ENCODE results near the gene CCDC91.
"Not testable (repeated sequence)": the region's sequence is repeated elsewhere in the genome, so short reads cannot be mapped to it uniquely, and the experiment has no call there.

CCDC91 gene

DNA sequence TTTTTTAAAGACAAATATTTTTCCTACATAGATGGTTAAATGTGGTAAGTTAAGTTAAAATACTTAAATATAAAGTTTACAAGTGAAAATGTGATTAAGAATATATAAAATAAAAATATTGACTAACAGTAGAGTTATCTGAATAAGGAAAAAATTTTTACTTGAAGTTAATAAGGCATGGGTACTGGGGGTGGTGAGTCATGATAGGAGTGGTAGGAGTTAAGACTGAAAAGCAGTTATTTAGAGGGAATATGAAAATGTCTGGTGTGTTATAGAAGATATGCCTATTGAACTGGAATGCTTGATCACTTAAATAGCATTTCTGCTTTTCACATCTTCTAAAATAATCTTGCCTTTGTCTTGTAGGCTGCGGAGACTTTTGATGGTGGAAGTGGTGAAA, 68.7 kb downstream of the CCDC91 start:
- no peaks in the 10 kb centered on the region for H3K9me3 ChIP-seq (ENCODE audit: low read length)
- H3K9ac ChIP-seq (ENCODE audit: low read length): no peak overlapping the region
- no peak overlapping the region for H3K27ac ChIP-seq (ENCODE audit: low read depth, low read length)
- no peaks in the 10 kb centered on the region for H3K4me1 ChIP-seq (ENCODE audit: insufficient read depth, low read length)
- H3K4me3 ChIP-seq (ENCODE audit: low read depth in 1 of 2, low read length in 2 of 2): no peak overlapping the region
- H3K36me3 ChIP-seq (ENCODE audit: insufficient read depth, low read length): no peaks in the 10 kb centered on the region
- H3K27me3 ChIP-seq (ENCODE audit: control insufficient read depth in 1 of 2, insufficient read depth in 2 of 2, low read length in 2 of 2): no peaks in the 10 kb centered on the region

DNA sequence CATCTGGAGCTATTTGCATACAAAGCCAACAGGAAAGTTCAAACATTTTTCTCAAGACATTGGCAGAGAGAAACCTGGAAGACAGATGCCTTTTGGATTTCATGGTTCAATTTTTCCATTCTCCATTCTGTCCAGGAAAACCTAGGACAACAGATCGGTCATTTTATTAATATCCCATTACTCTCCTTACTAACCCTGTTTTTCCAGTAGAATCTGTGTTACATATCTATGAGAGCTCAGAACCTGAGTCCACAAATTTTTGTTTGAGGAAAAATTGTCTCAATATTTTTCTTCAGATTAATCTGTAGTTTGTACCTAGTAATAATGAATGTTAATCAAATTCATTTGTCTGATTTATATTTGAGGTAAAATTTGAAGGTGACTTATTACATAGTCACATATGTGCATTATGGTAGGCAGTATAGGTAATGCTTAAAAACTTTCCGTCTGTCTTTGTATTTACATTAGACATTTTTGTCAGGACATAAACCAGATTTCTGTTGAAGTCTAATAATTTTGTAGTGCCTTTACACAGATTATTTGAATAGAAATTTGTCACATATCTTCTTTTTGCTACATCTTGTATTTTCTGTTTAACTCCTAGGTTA, 75.3 kb downstream of the CCDC91 start:
- Histone ChIP-seq H3K36me3 (ENCODE audit: insufficient read depth, low read length) (no peaks in the 10 kb centered on the region), H3K9me3 (ENCODE audit: low read length) (no peaks in the 10 kb centered on the region), H3K4me3 (ENCODE audit: low read depth in 1 of 2, low read length in 2 of 2) (no peak overlapping the region), H3K4me1 (ENCODE audit: insufficient read depth, low read length) (peaks cover 9% of the 10 kb centered on the region), H3K9ac (ENCODE audit: low read length) (no peak overlapping the region), H3K27ac (ENCODE audit: low read depth, low read length) (no peak overlapping the region), H3K27me3 (ENCODE audit: control insufficient read depth in 1 of 2, insufficient read depth in 2 of 2, low read length in 2 of 2) (no peaks in the 10 kb centered on the region)

DNA sequence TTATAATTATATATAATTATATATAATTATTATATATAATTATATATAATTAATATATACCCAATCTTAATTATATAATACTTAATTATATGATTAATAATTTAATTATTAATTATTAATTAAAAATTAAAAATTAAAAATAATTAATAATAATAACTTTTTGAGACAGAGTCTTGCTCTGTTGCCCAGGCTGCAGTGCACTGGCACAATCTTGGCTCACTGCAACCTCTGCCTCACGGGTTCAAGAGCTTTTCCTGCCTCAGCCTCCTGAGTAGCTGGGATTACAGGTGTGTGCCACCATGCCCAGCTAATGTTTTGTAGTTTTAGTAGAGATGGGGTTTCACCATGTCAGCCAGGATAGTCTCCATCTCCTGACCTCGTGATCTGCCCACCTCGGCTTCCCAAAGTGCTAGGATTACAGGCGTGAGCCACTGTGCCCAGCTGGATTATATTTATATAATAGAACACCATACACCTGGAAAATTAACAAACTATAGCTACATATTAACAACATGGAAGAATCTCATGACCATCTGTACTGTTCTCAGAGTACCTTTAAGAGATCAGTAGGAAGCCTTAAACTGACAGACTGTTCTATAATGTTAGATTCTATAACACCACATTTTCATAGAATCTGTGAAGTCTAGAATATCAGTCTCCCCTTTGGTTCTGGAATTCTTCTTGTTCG, 77.8 kb downstream of the CCDC91 start:
- H3K4me3 ChIP-seq (ENCODE audit: low read depth in 1 of 2, low read length in 2 of 2); H3K9me3 ChIP-seq (ENCODE audit: low read length); H3K4me1 ChIP-seq (ENCODE audit: insufficient read depth, low read length); H3K36me3 ChIP-seq (ENCODE audit: insufficient read depth, low read length); H3K9ac ChIP-seq (ENCODE audit: low read length); H3K27ac ChIP-seq (ENCODE audit: low read depth, low read length); H3K27me3 ChIP-seq (ENCODE audit: control insufficient read depth in 1 of 2, insufficient read depth in 2 of 2, low read length in 2 of 2): not testable (repeated sequence)

DNA sequence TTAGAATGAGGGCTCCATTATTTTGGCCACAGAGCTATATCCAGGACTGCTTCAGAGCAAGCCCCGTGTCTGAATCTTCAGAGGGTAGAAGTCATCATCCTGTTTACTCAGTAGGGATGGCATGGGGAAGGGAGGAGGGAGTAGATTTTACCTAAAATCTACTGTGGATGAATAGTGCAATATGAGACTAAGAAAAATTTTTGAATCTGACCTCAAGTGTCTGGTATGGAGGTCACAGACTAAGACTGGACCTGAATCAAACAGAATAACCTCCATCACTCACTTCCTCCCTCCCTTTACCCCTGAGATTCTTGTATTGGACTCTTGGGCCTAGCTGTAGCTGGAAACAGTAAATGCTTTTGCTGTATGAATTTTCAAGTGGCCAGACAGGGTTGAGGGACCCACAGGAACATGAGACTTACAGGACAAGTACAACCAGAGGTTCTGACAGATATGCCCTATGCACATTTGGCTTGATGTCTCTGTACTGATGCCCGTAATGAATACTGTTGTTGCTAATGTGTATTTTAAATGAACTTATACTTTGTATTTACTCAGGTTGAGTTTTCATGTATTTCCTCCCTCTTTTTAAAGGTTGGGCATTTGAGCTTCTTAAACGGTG, 78.5 kb downstream of the CCDC91 start:
- no peaks in the 10 kb centered on the region for H3K9me3 ChIP-seq (ENCODE audit: low read length)
- no peak overlapping the region for H3K9ac ChIP-seq (ENCODE audit: low read length)
- no peaks in the 10 kb centered on the region for H3K27me3 ChIP-seq (ENCODE audit: control insufficient read depth in 1 of 2, insufficient read depth in 2 of 2, low read length in 2 of 2)
- no peak overlapping the region for H3K27ac ChIP-seq (ENCODE audit: low read depth, low read length)
- H3K36me3 ChIP-seq (ENCODE audit: insufficient read depth, low read length): no peaks in the 10 kb centered on the region
- no peak overlapping the region for H3K4me3 ChIP-seq (ENCODE audit: low read depth in 1 of 2, low read length in 2 of 2)
- peaks cover 9% of the 10 kb centered on the region for H3K4me1 ChIP-seq (ENCODE audit: insufficient read depth, low read length)

DNA sequence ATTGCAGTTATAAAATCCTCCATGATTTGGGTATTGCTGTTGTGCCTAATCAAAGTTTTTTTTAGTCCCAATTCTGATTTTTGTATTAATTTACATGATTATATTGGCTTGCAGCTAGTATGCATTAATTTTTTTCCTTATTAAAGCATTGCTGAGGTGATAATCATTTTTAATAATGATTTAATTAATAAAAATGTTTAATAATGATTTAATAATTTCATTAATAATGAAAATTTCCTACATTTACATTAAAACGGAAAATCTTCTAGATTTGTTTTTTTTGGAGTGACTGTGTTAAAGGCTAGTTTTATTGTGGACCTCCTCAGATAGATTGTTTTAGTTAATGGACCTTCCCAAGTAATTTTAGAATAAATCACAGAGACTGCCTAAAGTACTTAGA, 79.6 kb downstream of the CCDC91 start:
- Histone ChIP-seq H3K36me3 (ENCODE audit: insufficient read depth, low read length) (no peaks in the 10 kb centered on the region), H3K4me3 (ENCODE audit: low read depth in 1 of 2, low read length in 2 of 2) (no peak overlapping the region), H3K4me1 (ENCODE audit: insufficient read depth, low read length) (peaks cover 7% of the 10 kb centered on the region), H3K9me3 (ENCODE audit: low read length) (no peaks in the 10 kb centered on the region), H3K27me3 (ENCODE audit: control insufficient read depth in 1 of 2, insufficient read depth in 2 of 2, low read length in 2 of 2) (no peaks in the 10 kb centered on the region), H3K9ac (ENCODE audit: low read length) (no peak overlapping the region), H3K27ac (ENCODE audit: low read depth, low read length) (no peak overlapping the region)

DNA sequence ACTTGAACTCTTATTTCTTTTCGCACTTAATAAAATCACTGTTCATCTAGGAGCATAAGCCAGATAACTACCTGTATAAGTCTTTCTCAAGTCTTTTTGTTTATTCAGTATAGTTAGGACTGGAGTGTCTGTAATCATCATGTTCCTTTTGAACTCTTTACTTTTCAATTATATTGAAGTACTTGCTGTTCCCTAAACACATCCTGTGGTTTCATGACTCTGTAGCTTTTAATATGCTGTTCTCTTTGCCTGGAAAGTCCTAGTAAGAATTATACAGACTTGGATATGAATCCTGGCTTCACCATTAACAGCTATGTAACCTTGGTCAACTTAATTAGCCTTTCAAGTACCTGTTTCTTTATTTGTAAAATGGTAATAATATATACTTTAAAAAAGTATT, 88.2 kb downstream of the CCDC91 start:
- Histone ChIP-seq H3K36me3 (ENCODE audit: insufficient read depth, low read length) (no peaks in the 10 kb centered on the region), H3K4me3 (ENCODE audit: low read depth in 1 of 2, low read length in 2 of 2) (no peak overlapping the region), H3K4me1 (ENCODE audit: insufficient read depth, low read length) (no peaks in the 10 kb centered on the region), H3K27ac (ENCODE audit: low read depth, low read length) (no peak overlapping the region), H3K27me3 (ENCODE audit: control insufficient read depth in 1 of 2, insufficient read depth in 2 of 2, low read length in 2 of 2) (no peaks in the 10 kb centered on the region), H3K9me3 (ENCODE audit: low read length) (no peaks in the 10 kb centered on the region), H3K9ac (ENCODE audit: low read length) (no peak overlapping the region)

DNA sequence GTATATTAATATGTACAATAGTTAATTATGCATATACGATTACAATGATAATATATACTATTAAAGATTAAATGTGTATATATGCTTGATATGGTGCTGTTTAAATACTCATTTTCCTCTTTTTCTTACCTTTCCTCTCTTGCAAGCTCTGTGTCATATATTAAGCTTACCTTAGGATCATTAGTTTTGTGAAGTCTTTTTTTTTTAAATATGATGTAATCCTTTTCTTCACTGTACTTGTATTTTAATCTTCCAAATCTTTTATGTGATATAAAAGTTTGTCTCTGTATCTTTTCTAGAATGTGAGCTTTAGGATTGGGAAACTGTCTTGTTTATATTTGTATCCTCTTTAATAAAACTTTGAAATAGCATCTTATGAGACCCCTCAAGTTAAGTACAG, 88.7 kb downstream of the CCDC91 start:
- Histone ChIP-seq H3K9ac (ENCODE audit: low read length) (no peak overlapping the region), H3K27me3 (ENCODE audit: control insufficient read depth in 1 of 2, insufficient read depth in 2 of 2, low read length in 2 of 2) (no peaks in the 10 kb centered on the region), H3K9me3 (ENCODE audit: low read length) (no peaks in the 10 kb centered on the region), H3K27ac (ENCODE audit: low read depth, low read length) (no peak overlapping the region), H3K36me3 (ENCODE audit: insufficient read depth, low read length) (no peaks in the 10 kb centered on the region), H3K4me3 (ENCODE audit: low read depth in 1 of 2, low read length in 2 of 2) (no peak overlapping the region), H3K4me1 (ENCODE audit: insufficient read depth, low read length) (no peaks in the 10 kb centered on the region)

DNA sequence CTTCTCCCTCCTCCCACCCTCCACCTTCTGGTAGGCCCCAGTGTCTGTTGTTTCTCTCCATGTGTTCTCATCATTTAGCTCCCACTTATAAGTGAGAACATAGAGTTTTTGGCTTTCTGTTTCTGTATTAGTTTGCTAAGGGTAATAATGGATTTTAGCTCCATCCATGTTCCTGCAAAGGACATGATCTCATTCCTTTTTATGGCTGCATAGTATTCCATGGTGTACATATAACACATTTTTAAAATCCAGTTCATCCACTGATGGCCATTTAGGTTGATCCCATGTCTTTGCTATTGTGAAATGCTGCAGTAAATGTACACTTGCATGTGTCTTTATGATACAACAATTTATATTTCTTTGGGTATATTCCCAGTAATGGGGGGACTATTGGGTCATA, 96.1 kb downstream of the CCDC91 start:
- Histone ChIP-seq H3K27ac (ENCODE audit: low read depth, low read length) (no peak overlapping the region), H3K27me3 (ENCODE audit: control insufficient read depth in 1 of 2, insufficient read depth in 2 of 2, low read length in 2 of 2) (no peaks in the 10 kb centered on the region), H3K4me1 (ENCODE audit: insufficient read depth, low read length) (no peaks in the 10 kb centered on the region), H3K36me3 (ENCODE audit: insufficient read depth, low read length) (no peaks in the 10 kb centered on the region), H3K4me3 (ENCODE audit: low read depth in 1 of 2, low read length in 2 of 2) (no peak overlapping the region), H3K9ac (ENCODE audit: low read length) (no peak overlapping the region), H3K9me3 (ENCODE audit: low read length) (peaks cover 5% of the 10 kb centered on the region)

DNA sequence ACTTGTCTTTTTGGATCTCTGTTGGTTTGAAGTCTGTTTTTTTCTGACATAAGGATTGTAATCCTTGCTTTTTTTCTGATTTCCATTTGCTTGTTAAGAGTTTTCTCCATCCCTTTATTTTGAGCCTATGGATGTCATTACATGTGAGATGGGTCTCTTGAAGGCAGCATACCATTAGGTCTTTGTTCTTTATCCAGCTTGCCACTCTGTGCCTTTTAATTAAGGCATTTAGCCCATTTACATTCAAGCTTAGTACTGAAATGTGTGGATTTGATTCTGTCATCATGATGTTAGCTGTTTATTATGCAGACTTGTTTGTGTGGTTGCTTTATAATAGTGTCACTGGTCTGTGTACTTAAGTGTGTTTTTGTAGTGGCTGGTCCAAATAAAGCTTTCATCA, 100.0 kb downstream of the CCDC91 start:
- no peak overlapping the region for H3K9ac ChIP-seq (ENCODE audit: low read length)
- H3K4me1 ChIP-seq (ENCODE audit: insufficient read depth, low read length): no peaks in the 10 kb centered on the region
- peaks cover 5% of the 10 kb centered on the region for H3K9me3 ChIP-seq (ENCODE audit: low read length)
- H3K27me3 ChIP-seq (ENCODE audit: control insufficient read depth in 1 of 2, insufficient read depth in 2 of 2, low read length in 2 of 2): no peaks in the 10 kb centered on the region
- H3K36me3 ChIP-seq (ENCODE audit: insufficient read depth, low read length): no peaks in the 10 kb centered on the region
- no peak overlapping the region for H3K27ac ChIP-seq (ENCODE audit: low read depth, low read length)
- H3K4me3 ChIP-seq (ENCODE audit: low read depth in 1 of 2, low read length in 2 of 2): no peak overlapping the region

DNA sequence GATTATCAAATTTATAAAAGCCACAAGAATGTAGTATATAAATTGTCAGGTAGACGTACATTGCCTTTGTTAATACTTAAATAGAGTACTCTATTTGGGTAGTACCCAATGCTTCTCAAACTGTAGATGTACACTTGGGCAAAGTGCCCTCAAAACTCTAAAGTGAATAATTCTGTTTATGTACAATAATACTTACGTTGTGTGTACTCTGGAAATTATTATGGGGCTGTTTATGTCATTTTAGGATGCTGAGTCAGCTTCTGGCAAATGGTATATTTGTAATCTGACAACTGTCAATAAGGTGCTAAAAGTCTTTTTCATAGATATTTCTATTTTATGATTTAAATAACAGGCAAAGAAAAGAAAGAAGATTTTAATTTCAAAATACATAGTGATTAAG, 102.4 kb downstream of the CCDC91 start:
- Histone ChIP-seq H3K9me3 (ENCODE audit: low read length) (peaks cover 5% of the 10 kb centered on the region), H3K27me3 (ENCODE audit: control insufficient read depth in 1 of 2, insufficient read depth in 2 of 2, low read length in 2 of 2) (no peaks in the 10 kb centered on the region)

DNA sequence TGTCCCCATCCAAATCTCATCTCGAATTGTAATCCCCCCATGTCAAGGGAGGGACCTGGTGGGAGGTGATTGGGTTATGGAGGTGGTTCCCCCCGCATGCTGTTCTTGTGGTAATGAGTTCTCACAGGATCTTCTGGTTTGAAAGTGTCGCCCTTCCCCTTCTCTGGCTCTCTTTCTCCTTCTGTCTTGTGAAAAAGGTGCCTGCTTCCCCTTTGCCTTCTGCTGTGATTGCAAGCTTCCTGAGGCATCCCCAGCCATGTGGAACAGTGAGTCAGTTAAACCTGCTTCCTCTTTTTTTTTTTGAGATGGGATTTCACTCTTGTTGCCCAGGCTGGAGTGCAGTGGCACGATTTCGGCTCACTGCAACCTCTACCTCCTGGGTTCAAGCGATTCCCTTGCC, 104.0 kb downstream of the CCDC91 start:
- no peaks in the 10 kb centered on the region for H3K27me3 ChIP-seq (ENCODE audit: control insufficient read depth in 1 of 2, insufficient read depth in 2 of 2, low read length in 2 of 2)
- H3K36me3 ChIP-seq (ENCODE audit: insufficient read depth, low read length): no peaks in the 10 kb centered on the region
- no peak overlapping the region for H3K4me3 ChIP-seq (ENCODE audit: low read depth in 1 of 2, low read length in 2 of 2)
- no peaks in the 10 kb centered on the region for H3K4me1 ChIP-seq (ENCODE audit: insufficient read depth, low read length)
- no peak overlapping the region for H3K27ac ChIP-seq (ENCODE audit: low read depth, low read length)
- peaks cover 5% of the 10 kb centered on the region for H3K9me3 ChIP-seq (ENCODE audit: low read length)
- no peak overlapping the region for H3K9ac ChIP-seq (ENCODE audit: low read length)

More for the DNA sequence above, 102.4 kb downstream of the CCDC91 start:
- no peaks in the 10 kb centered on the region for H3K4me1 ChIP-seq (ENCODE audit: insufficient read depth, low read length)
- no peak overlapping the region for H3K4me3 ChIP-seq (ENCODE audit: low read depth in 1 of 2, low read length in 2 of 2)
- no peak overlapping the region for H3K27ac ChIP-seq (ENCODE audit: low read depth, low read length)
- H3K9ac ChIP-seq (ENCODE audit: low read length): no peak overlapping the region
- H3K36me3 ChIP-seq (ENCODE audit: insufficient read depth, low read length): no peaks in the 10 kb centered on the region

DNA sequence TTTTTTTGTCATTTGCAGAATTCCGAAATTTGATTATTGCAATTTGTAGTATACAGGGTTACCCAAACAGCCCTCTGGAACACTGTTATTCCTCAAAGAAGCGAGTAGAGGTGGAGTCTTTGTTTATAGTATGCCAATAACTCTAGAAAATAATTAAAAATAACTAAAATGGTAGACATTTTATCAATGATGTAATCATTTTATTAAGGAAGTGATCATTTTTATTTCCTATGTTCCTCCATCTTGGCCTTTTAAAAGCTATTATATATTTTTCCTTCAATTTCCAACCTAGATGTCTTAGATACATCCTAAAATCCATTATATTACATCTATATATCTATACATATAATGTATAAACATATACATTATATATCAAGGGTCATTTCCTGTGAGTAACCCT, 106.0 kb downstream of the CCDC91 start:
- Histone ChIP-seq H3K4me3 (ENCODE audit: low read depth in 1 of 2, low read length in 2 of 2) (no peak overlapping the region), H3K4me1 (ENCODE audit: insufficient read depth, low read length) (no peaks in the 10 kb centered on the region), H3K9ac (ENCODE audit: low read length) (no peak overlapping the region), H3K27me3 (ENCODE audit: control insufficient read depth in 1 of 2, insufficient read depth in 2 of 2, low read length in 2 of 2) (no peaks in the 10 kb centered on the region), H3K36me3 (ENCODE audit: insufficient read depth, low read length) (no peaks in the 10 kb centered on the region), H3K27ac (ENCODE audit: low read depth, low read length) (no peak overlapping the region), H3K9me3 (ENCODE audit: low read length) (no peaks in the 10 kb centered on the region)

All from muscle layer of colon (tissue), 2 donors.